HepG2 (cell line): ENCODE data around the gene STRIT1. TPM values are rescaled to one million over a fixed set of nuclear protein-coding genes. Genes with fewer than 3 reads are reported as not detected.

Source experiments
- ATAC-seq: fragments of 200-7000 bp; cut with Tn5 transposase; 3 replicates; pipeline ENCODE4 v1.9.1; 2020; ENCODE audit warnings: mild to moderate bottlenecking, moderate library complexity
- BruUV-seq: library from RNA; stranded (reverse); fragments of 400-500 nt; replicated peaks from 2 replicates; lab custom pipeline; 2021; lab: Mats Ljungman, UMichigan
- CTCF ChIA-PET: fragments of 300-600 bp; formaldehyde crosslinking; extraction: SDS; loops from one replicate; lab custom pipeline; 2021; ENCODE audit warnings: low total read pairs, inconsistent platforms, low intra/inter-chr PET ratio; lab: Yijun Ruan, JAX
- POLR2A ChIA-PET: fragments of 350-600 bp; sonication (Branson Sonifier 250); formaldehyde crosslinking; loops from one replicate; lab custom pipeline; 2020; ENCODE audit warnings: antibody characterized with exemption, inconsistent platforms; lab: Yijun Ruan, JAX
- DNase-seq: peaks from one replicate; pipeline ENCODE4 v3.0.0-alpha.2; 2015; ENCODE audit warnings: low spot score
- FAIRE-seq: peaks from 3 replicates; lab custom pipeline; 2011; peaks lifted over from hg19 to GRCh38; lab: Jason Lieb, UNC
- H2AFZ ChIP-seq: one replicate; pipeline ENCODE4 v1.6.1; 2011; ENCODE audit warnings: low read length, inconsistent platforms
- H3K27ac ChIP-seq: fragments of 300-600 bp; 3 replicates; pipeline ENCODE4 v1.8.0; 2011; ENCODE audit warnings: mixed run types, mild to moderate bottlenecking, mixed read lengths, low read length, inconsistent platforms; ENCODE audit not compliant: insufficient read depth; ENCODE audit errors: extremely low read length
- H3K27me3 ChIP-seq, 2 experiments: fragments of 200-600 bp in 1 of 2; 2 replicates in 1 of 2; 3 replicates in 1 of 2; pipeline versions ENCODE4 v1.6.0 to v1.8.0; 2011; ENCODE audit warnings: low read length in 2 of 2, mild to moderate bottlenecking in 2 of 2, moderate library complexity in 2 of 2, inconsistent platforms in 1 of 2; ENCODE audit not compliant: insufficient read depth in 2 of 2, control insufficient read depth in 1 of 2
- H3K36me3 ChIP-seq, 2 experiments: fragments of 200-600 bp in 1 of 2; replicated peaks in 1 of 2; 2 replicates in 1 of 2; 3 replicates in 1 of 2; pipeline versions ENCODE4 v1.5.1 to v1.8.0; 2011; ENCODE audit warnings: low read length in 2 of 2, inconsistent platforms in 1 of 2; ENCODE audit not compliant: insufficient read depth in 2 of 2, control insufficient read depth in 1 of 2
- H3K4me1 ChIP-seq: 2 replicates; pipeline ENCODE4 v1.5.1; 2012; ENCODE audit warnings: low read length, inconsistent platforms; ENCODE audit not compliant: insufficient read depth
- H3K4me2 ChIP-seq: 2 replicates; pipeline ENCODE4 v1.6.0; 2011; ENCODE audit warnings: low read depth, low read length, inconsistent platforms
- H3K4me3 ChIP-seq, 3 experiments: fragments of 200-600 bp in 1 of 3; sonication (generic), shearing (Covaris generic) in 1 of 3; replicated peaks in 1 of 3; 2 replicates each; pipeline ENCODE4 v1.5.1; 2011 to 2016; ENCODE audit warnings: low read length in 3 of 3, inconsistent platforms in 2 of 3, low read depth in 2 of 3, mild to moderate bottlenecking in 2 of 3, control low read depth in 1 of 3, mixed read lengths in 1 of 3; ENCODE audit not compliant: insufficient read depth in 1 of 3
- H3K79me2 ChIP-seq: one replicate; pipeline ENCODE4 v1.6.1; 2011; ENCODE audit warnings: low read length, inconsistent platforms; ENCODE audit not compliant: insufficient read depth
- H3K9ac ChIP-seq: 2 replicates; pipeline ENCODE4 v1.6.0; 2011; ENCODE audit warnings: mild to moderate bottlenecking, low read depth, low read length, inconsistent platforms; ENCODE audit not compliant: insufficient read depth
- H3K9me3 ChIP-seq: 2 replicates; pipeline ENCODE4 v1.5.1; 2012; ENCODE audit warnings: mild to moderate bottlenecking, low read length
- H4K20me1 ChIP-seq: 2 replicates; pipeline ENCODE4 v1.6.0; 2011; ENCODE audit warnings: inconsistent platforms, mild to moderate bottlenecking, low read length, moderate library complexity; ENCODE audit not compliant: insufficient read depth
- ATF1 ChIP-seq: IDR thresholded peaks from 2 replicates; pipeline ENCODE4 v1.6.1; 2016; ENCODE audit warnings: mild to moderate bottlenecking, control low read depth
- GLMP ChIP-seq: sonication (generic); formaldehyde crosslinking; IDR thresholded peaks from 2 replicates; pipeline ENCODE4 v1.9.0; 2021; ENCODE audit warnings: missing genetic modification reagents, mild to moderate bottlenecking, borderline replicate concordance
- HMGXB3 ChIP-seq: sonication (generic); formaldehyde crosslinking; IDR thresholded peaks from 2 replicates; pipeline ENCODE4 v1.4.0; 2020; ENCODE audit warnings: missing genetic modification reagents, borderline replicate concordance
- HOXD1 ChIP-seq: sonication (generic); formaldehyde crosslinking; IDR thresholded peaks from 2 replicates; pipeline ENCODE4 v1.5.0; 2020; ENCODE audit warnings: missing genetic modification reagents
- TBX3 ChIP-seq: fragments of 450-650 bp; IDR thresholded peaks from 2 replicates; pipeline ENCODE4 v1.6.1; 2017; ENCODE audit warnings: antibody characterized with exemption, mild to moderate bottlenecking, inconsistent platforms, borderline replicate concordance
- ZNF337 ChIP-seq: sonication (generic); formaldehyde crosslinking; IDR thresholded peaks from 2 replicates; pipeline ENCODE4 v1.5.1; 2020; ENCODE audit warnings: missing genetic modification reagents, low read depth, mild to moderate bottlenecking, borderline replicate concordance
- ZNF496 ChIP-seq: sonication (generic); formaldehyde crosslinking; IDR thresholded peaks from 2 replicates; pipeline ENCODE4 v1.8.1; 2023; ENCODE audit warnings: mild to moderate bottlenecking, moderate library complexity, missing genetic modification reagents; ENCODE audit not compliant: insufficient replicate concordance
- ZNF616 ChIP-seq: sonication (generic); formaldehyde crosslinking; IDR thresholded peaks from 2 replicates; pipeline ENCODE4 v1.5.0; 2020; ENCODE audit warnings: low read depth, mild to moderate bottlenecking, missing genetic modification reagents
- WGBS: methylation state at CpG from one replicate; pipeline ENCODE4 v1.1.6; 2017; ENCODE audit warnings: low lambda C conversion rate; 5-methylcytosine and 5-hydroxymethylcytosine counted together
- in situ Hi-C: cut with HindIII; loops from 2 replicates; pipeline ENCODE4 v1.10.0; 2017; ENCODE audit warnings: low pct_unique_long_range_greater_than_20kb; ENCODE audit not compliant: extremely low pct_ligation_motif_present
- intact Hi-C: fragments of 100-400 bp; cut with micrococcal nuclease; formaldehyde crosslinking; loops from one replicate; pipeline ENCODE4 v1.10.0; 2022; ENCODE audit not compliant: unreplicated experiment
- polyA plus RNA-seq, 8 experiments: library from polyadenylated mRNA; depleted of rRNA in 3 of 8; stranded (reverse) in 7 of 8; unstranded in 1 of 8; fragments of >200 nt; fragmentation: Illumina TruSeq in 4 of 8; extraction: Trizol in 4 of 8; gene quantifications; 2 replicates each; pipeline versions ENCODE4 v1.2.1 to v1.2.3, GENCODE V29; 2011 to 2016; ENCODE audit warnings: low read depth in 4 of 8, missing spikeins in 1 of 8, mixed read lengths in 1 of 8; ENCODE audit not compliant: insufficient read depth in 1 of 8
- total RNA-seq, 5 experiments: library from RNA; depleted of rRNA; stranded (reverse); fragments of >200 nt; fragmentation: Illumina TruSeq; extraction: Trizol; gene quantifications; 2 replicates each; pipeline ENCODE4 v1.2.3, GENCODE V29; 2016; ENCODE audit warnings: low read depth in 1 of 5

STRIT1 gene
- total and polyA plus RNA-seq, 2 of the 13 experiments (the other 11 are each of a cell fraction or from before 2014, with no cell fraction given), result not detected

- Histone ChIP-seq H3K79me2 (no peaks in the 10 kb centered on the region), H4K20me1 (no peaks in the 10 kb centered on the region), H3K9ac (no peak overlapping the region), H3K27me3 (no peaks in the 10 kb centered on the region), H3K4me2 (no peak overlapping the region), H3K36me3 (no peaks in the 10 kb centered on the region)
- no peak for ATAC-seq
- FAIRE-seq, result no peak
- DNase-seq, result no peak
- TF ChIP-seq HOXD1 (no peak), HMGXB3 (CRISPR knock-in tag) (no peak), ZNF496 (CRISPR knock-in tag) (no peak), ZNF616 (no peak), ATF1 (CRISPR knock-in tag) (no peak), ZNF337 (CRISPR knock-in tag) (no peak), TBX3 (no peak), GLMP (no peak)
- TF ChIP-seq, all 625 proteins: peak for 0
- Histone ChIP-seq H3K9me3 (no peaks in the 10 kb centered on the region), H3K4me1 (no peaks in the 10 kb centered on the region), H3K27ac (no peak overlapping the region), H3K4me3 (no peak overlapping the region), H2AFZ (no peak overlapping the region)
- ChIA-PET CTCF (no interaction called here), POLR2A (no interaction called here)
- in situ Hi-C loops (no loop called here), intact Hi-C loops (no loop called here)
- no TSS peak for BruUV-seq
- WGBS, result 38% methylated on average over 1 of the region's 1 CpG
Measured at GRCh38 chr3:155262295-155262694, 31.2 kb downstream of the STRIT1 start.
